ENCODE measurements around the gene FRY. TPM values are rescaled to one million over a fixed set of nuclear protein-coding genes. Genes with fewer than 3 reads are reported as not detected.

Gene FRY
- total RNA-seq, 1 donor from 2014 or later: 0.52 TPM

- no peak for DNase-seq (ENCODE audit: low read depth)
- TF ChIP-seq CTCF (conservative IDR thresholded peaks at IDR 0.05; ENCODE audit: low read depth, low read length): no peak
- no peak overlapping the region for H3K4me3 ChIP-seq (ENCODE audit: low read depth, low read length)
Observed at GRCh38 chr13:32168131-32168530, 136.6 kb downstream of the FRY start.

- TF ChIP-seq CTCF (conservative IDR thresholded peaks at IDR 0.05; ENCODE audit: low read depth, low read length): no peak
- no peak overlapping the region for H3K4me3 ChIP-seq (ENCODE audit: low read depth, low read length)
- DNase-seq (ENCODE audit: low read depth): no peak
Observed at GRCh38 chr13:32170841-32171240, 139.3 kb downstream of the FRY start.

DNA sequence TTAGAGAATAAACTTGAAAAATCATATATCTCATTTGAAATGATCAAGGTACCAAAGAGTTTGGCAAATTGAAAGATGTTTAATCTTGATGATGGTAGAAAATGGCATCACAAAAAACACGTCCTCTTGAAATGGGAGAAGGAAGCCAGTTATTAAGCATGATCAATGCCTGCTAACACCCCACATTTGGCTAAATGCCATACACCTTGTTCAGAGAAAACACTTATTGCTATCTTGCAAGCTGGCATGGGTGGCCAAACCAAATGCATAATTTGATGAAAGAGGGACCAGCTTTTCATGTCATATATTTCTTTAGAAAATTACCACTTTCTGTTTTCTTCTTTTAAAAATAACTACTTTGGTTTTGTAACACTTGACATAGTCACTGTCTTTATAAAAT is 142.3 kb downstream of the FRY start:
- DNase-seq (ENCODE audit: low read depth): no peak
- TF ChIP-seq CTCF (conservative IDR thresholded peaks at IDR 0.05; ENCODE audit: low read depth, low read length): no peak
- H3K4me3 ChIP-seq (ENCODE audit: low read depth, low read length): no peak overlapping the region

- no peak overlapping the region for H3K4me3 ChIP-seq (ENCODE audit: low read depth, low read length)
- TF ChIP-seq CTCF (conservative IDR thresholded peaks at IDR 0.05; ENCODE audit: low read depth, low read length): no peak
- DNase-seq (ENCODE audit: low read depth): no peak
Observed at GRCh38 chr13:32174366-32174765, 142.8 kb downstream of the FRY start.

GRCh38 chr13:32175307-32175706 is 143.7 kb downstream of the FRY start:
- DNase-seq (ENCODE audit: low read depth): no peak
- no peak overlapping the region for H3K4me3 ChIP-seq (ENCODE audit: low read depth, low read length)
- no peak for TF ChIP-seq CTCF (conservative IDR thresholded peaks at IDR 0.05; ENCODE audit: low read depth, low read length)

DNA sequence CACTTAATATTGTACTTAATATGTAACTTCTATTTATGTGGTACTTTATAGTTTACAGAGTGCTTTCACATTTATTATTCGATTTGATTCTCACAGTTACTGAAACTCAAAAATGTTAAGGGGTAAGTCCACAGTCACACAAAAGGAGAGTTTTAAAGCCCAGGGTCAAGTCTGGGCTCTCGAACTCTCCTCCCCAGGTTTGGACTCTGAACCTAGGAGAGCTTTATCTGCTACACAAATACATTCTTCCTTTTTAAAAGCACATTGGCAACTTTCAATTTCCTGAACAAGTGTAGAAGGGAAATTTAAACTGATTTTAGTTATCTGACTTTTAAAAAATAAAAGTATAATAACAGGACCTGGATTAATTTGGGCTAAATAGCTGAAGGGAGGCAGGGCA is 144.4 kb downstream of the FRY start:
- TF ChIP-seq CTCF (conservative IDR thresholded peaks at IDR 0.05; ENCODE audit: low read depth, low read length): no peak
- no peak for DNase-seq (ENCODE audit: low read depth)
- H3K4me3 ChIP-seq (ENCODE audit: low read depth, low read length): no peak overlapping the region

DNA sequence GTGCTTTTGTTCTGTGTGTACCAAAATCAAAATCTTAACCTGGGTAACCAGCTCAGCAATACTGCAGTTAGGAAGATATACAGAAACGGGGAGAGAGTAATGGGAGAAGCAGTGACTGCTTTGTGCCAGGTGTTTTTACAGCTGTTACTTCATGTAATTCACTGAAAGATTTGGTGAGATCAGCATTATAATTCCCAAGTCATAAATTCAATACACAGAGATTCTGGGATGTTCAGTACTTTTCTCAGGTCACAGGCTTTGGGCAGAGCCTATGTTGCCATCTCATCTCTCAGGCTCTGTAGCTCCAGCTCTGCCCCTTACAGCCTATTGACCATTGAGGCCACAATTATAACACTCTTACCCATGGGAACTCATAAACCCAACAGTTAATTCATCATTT is 145.1 kb downstream of the FRY start:
- no peak for DNase-seq (ENCODE audit: low read depth)
- H3K4me3 ChIP-seq (ENCODE audit: low read depth, low read length): no peak overlapping the region
- TF ChIP-seq CTCF (conservative IDR thresholded peaks at IDR 0.05; ENCODE audit: low read depth, low read length): no peak

Data from epithelial cell of proximal tubule (primary cell).